Measurements from ENCODE around the gene TSNAXIP1. TPM values are rescaled to one million over a fixed set of nuclear protein-coding genes. Genes with fewer than 3 reads are reported as not detected.

The TSNAXIP1 gene
- total and polyA plus RNA-seq, 12 donors: 0.72 to 18.7 (median 2.3) TPM

- Histone ChIP-seq H3K4me3 (no peak overlapping the region), H3K27ac (peak overlapping the region in 2 of 5 donors; percentile 41 to 50), H3K4me1 (replicated peaks in 1 of 2) (peaks cover 25 to 30% of the 10 kb centered on the region in 2 donors), H3K36me3 (replicated peaks in 1 of 2) (peaks cover 0 to 5% of the 10 kb centered on the region in 2 donors), H3K27me3 (no peaks in the 10 kb centered on the region), H3K9me3 (replicated peaks in 1 of 3) (no peaks in the 10 kb centered on the region)
- peak; percentile 56 to 81 (median 71) for DNase-seq
- 26 to 55% (median 34%) methylated on average over 10 of the region's 10 CpGs for WGBS, 4 donors
- TF ChIP-seq, protein P1, sequence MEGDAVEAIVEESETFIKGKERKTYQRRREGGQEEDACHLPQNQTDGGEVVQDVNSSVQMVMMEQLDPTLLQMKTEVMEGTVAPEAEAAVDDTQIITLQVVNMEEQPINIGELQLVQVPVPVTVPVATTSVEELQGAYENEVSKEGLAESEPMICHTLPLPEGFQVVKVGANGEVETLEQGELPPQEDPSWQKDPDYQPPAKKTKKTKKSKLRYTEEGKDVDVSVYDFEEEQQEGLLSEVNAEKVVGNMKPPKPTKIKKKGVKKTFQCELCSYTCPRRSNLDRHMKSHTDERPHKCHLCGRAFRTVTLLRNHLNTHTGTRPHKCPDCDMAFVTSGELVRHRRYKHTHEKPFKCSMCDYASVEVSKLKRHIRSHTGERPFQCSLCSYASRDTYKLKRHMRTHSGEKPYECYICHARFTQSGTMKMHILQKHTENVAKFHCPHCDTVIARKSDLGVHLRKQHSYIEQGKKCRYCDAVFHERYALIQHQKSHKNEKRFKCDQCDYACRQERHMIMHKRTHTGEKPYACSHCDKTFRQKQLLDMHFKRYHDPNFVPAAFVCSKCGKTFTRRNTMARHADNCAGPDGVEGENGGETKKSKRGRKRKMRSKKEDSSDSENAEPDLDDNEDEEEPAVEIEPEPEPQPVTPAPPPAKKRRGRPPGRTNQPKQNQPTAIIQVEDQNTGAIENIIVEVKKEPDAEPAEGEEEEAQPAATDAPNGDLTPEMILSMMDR (IDR thresholded peaks at IDR 0.05): no peak
- no peak for TF ChIP-seq POLR2A (IDR thresholded peaks at IDR 0.05)
- intact Hi-C loops (cut with DNase I): no loop called here
Observed at GRCh38 chr16:67855789-67856188, 49.1 kb downstream of the TSNAXIP1 start.

- no peak for DNase-seq
- Histone ChIP-seq H3K27ac (peak overlapping the region in 3 of 5 donors; percentile 38 to 85 (median 84)), H3K27me3 (no peaks in the 10 kb centered on the region), H3K9me3 (replicated peaks in 1 of 3) (no peaks in the 10 kb centered on the region), H3K36me3 (replicated peaks in 1 of 2) (peaks cover 0 to 6% of the 10 kb centered on the region in 2 donors), H3K4me1 (replicated peaks in 1 of 2) (peaks cover 27 to 30% of the 10 kb centered on the region in 2 donors), H3K4me3 (no peak overlapping the region)
- intact Hi-C loops (cut with DNase I): no loop called here
- TF ChIP-seq POLR2A (IDR thresholded peaks at IDR 0.05): no peak
- TF ChIP-seq, protein P1 (IDR thresholded peaks at IDR 0.05): no peak
- 92 to 97% (median 95%) methylated on average over 4 to 5 of the region's 5 CpGs for WGBS, 4 donors
Observed at GRCh38 chr16:67856927-67857546, 50.3 kb downstream of the TSNAXIP1 start.

DNA sequence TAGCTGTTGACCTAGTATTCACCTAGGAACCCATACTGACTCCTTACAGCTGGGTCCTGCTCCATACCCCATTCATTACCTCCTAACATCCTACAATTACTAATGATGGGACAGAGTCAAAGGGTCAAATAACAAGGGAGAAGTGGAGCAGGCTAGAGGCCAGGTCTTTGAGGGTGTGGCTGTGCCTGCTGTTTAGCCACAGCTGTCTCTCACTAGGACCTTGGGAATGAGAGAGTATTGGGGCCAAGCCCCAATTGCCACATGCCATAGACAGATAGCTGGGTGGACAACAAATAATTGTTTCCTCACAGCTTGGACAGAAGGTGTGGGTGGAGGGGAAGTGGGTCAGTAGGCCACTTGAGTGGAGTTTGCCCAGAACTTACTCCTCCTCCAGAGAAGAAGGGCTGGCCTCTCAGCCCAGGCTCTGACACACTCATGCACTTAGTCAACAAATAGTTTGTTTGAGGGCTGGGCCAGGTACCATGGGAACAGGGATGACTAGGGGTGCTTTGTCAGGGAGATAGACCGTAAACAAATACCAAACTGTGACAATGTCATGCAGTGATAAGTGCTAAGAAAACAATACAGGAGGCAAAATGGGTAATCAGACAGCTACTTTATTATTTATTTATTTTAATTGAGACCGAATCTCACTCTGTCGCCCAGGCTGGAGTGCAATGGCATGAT is 51.0 kb downstream of the TSNAXIP1 start:
- Histone ChIP-seq H3K9me3 (replicated peaks in 1 of 3) (no peaks in the 10 kb centered on the region), H3K4me1 (replicated peaks in 1 of 2) (peaks cover 33 to 34% of the 10 kb centered on the region in 2 donors), H3K27me3 (no peaks in the 10 kb centered on the region), H3K27ac (peak overlapping the region in 3 of 5 donors; percentile 69 to 85 (median 84)), H3K4me3 (no peak overlapping the region), H3K36me3 (replicated peaks in 1 of 2) (peaks cover 0 to 6% of the 10 kb centered on the region in 2 donors)
- WGBS, 4 donors: 43 to 61% (median 50%) methylated on average over 3 of the region's 3 CpGs
- intact Hi-C loops (cut with DNase I): no loop called here
- TF ChIP-seq POLR2A (IDR thresholded peaks at IDR 0.05): no peak
- TF ChIP-seq, protein P1 (IDR thresholded peaks at IDR 0.05): no peak
- peak; percentile 72 to 95 (median 90) for DNase-seq

DNA sequence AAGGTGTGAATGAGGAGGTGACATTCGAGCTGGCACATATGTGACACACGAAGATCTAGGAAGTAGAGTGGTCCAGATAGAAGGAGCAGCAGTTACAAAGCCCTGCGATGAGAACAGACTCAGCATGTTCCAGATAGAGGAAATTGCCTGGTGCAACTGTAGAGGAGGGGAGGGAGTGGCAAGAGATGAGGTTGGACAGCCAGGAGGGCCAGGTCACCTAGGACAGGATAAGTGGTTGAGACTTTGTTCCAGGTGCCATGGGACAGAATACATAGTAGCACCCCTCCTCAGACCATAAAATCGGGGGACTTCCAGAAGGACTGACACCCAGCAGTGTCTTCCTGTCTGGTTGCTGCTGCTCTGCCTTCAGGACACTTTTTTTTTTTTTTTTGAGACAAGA is 51.8 kb downstream of the TSNAXIP1 start:
- H3K27ac ChIP-seq: peak overlapping the region in 4 of 5 donors; percentile 41 to 85 (median 76)
- H3K27me3 ChIP-seq: no peaks in the 10 kb centered on the region
- intact Hi-C loops (cut with DNase I): no loop called here
- no peak for DNase-seq
- H3K36me3 ChIP-seq (replicated peaks in 1 of 2): peaks cover 0 to 6% of the 10 kb centered on the region in 2 donors
- TF ChIP-seq, protein P1 (IDR thresholded peaks at IDR 0.05): no peak
- no peak for TF ChIP-seq POLR2A (IDR thresholded peaks at IDR 0.05)
- 65 to 88% (median 76%) methylated on average over 4 of the region's 4 CpGs for WGBS, 4 donors
- H3K4me1 ChIP-seq (replicated peaks in 1 of 2): peaks cover 40 to 41% of the 10 kb centered on the region in 2 donors
- no peaks in the 10 kb centered on the region for H3K9me3 ChIP-seq (replicated peaks in 1 of 3)
- no peak overlapping the region for H3K4me3 ChIP-seq
